CD4-positive, alpha-beta T cell treated with Interleukin-10 for 1 hour (primary cell): ENCODE data around the gene SYT17.
"Not testable (repeated sequence)": the region's sequence is repeated elsewhere in the genome, so short reads cannot be mapped to it uniquely, and the experiment has no call there.

ENCODE experiments used
- DNase-seq: peaks from one replicate; pipeline ENCODE4 v3.0.0-alpha.2; 2020

SYT17 gene

GRCh38 chr16:19175492-19176262, 7.6 kb downstream of the SYT17 start:
- no peak for DNase-seq

DNA sequence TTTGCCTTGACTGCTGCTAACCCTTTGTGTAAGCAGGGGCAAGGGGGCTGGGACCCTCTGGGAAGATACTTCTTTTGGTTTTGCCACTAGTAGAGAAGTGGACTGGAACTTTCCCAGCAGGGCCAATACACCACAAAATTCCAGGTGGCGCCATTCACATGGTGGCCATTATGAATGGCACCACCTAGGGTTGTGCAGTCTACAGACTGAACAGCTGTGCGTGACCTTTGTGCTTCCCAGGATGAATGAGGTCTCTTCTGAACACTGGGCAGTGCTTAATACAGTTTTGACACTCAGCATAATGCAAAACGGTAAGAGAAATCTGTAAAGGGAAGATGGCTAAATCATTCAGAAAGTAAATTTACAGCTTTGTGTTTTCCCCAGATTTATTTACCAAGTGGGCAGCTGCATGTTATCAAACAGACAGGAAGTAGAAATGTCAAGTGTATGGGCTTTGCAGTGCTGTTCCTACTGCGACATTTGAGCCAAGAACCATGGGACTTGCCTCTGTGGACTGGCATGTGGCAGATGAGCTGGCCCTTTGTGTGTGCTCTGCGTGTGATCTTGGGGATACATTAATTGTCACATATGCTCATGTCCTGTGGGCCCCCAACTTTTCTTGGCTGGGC, 9.2 kb downstream of the SYT17 start:
- DNase-seq: no peak

DNA sequence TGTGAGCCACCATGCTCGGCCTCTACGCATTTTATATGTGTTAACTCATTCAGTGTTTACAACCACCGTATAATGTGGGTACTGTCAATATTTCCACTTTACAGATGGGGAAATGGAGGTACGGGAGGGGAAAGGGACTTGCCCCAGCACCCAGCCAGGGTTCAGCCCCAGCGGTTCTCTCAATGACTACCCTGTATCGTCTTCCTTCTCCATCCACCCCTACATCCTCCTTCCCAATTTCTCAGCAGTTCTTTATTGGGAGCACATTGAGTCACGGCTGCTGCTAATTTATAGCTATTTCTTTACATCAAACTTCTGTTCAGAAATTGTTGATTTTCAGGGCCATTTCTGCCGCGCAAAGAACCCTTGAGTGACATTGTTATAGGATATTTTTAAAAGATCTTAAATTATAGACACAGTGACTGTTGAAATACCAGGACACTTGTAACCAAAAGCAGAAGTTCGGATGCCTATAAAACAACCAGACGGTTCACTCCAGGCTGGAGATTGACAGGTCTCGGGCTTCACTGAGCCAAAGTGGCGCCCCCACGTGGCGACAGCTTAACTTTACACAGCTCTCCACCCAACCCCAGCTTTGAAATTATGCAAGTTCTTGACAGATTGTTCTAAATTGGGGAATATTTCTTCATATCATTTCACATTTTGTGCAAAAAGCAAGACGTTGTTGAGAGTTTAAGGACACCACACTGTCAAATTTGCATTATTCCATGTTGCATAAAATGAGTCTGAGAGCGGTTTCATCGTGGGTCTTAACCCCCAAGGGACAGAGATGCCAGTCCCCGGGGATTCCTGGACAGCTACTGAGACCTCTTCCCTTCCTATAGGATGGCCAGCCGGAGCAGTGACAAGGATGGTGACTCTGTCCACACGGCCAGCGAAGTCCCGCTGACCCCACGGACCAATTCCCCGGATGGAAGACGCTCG, 11.8 kb downstream of the SYT17 start:
- peak; percentile 30 for DNase-seq

DNA sequence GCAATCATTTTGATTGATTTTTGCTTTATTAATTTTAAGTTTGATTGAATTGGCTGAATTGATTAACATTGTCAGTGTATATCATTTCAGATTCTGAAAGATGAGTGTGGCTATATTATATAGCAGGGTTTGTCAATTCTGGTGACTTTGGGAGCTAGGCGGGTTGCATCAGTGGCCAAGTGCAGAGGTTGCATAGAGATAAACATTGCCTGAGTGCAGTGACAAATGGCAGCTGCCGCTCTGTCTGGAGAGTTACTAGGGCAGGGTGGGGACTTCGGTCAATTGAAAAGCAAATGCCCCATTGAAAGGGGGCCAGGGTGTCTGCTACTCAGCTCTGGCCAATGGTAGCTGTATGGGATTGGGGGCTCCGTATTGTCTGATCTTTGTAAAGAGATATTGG, 12.7 kb downstream of the SYT17 start:
- DNase-seq: no peak

GRCh38 chr16:19182481-19182880, 14.4 kb downstream of the SYT17 start:
- no peak for DNase-seq

GRCh38 chr16:19183187-19183586, 15.1 kb downstream of the SYT17 start:
- DNase-seq: no peak

- no peak for DNase-seq
These were observed 16.9 kb downstream of the SYT17 start for GRCh38 chr16:19184823-19185509.

- no peak for DNase-seq
These were observed 17.4 kb downstream of the SYT17 start for GRCh38 chr16:19185510-19185851.

GRCh38 chr16:19186408-19186807, 18.4 kb downstream of the SYT17 start:
- no peak for DNase-seq

DNA sequence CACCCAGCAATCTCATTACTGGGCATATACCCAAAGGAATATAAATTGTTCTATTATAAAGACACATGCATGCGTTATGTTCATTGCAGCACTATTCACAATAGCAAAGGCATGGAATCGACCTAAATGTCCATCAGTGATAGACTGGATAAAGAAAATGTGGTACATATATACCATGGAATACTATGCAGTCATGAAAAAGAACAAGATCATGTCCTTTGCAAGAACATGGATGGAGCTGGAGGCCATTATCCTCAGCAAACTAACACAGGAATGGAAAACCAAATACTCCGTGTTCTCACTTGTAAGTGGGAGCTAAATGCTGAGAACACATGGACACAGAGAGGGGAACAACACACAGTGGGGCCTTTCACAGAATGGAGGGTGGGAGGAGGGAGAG, 19.9 kb downstream of the SYT17 start:
- DNase-seq: not testable (repeated sequence)

DNA sequence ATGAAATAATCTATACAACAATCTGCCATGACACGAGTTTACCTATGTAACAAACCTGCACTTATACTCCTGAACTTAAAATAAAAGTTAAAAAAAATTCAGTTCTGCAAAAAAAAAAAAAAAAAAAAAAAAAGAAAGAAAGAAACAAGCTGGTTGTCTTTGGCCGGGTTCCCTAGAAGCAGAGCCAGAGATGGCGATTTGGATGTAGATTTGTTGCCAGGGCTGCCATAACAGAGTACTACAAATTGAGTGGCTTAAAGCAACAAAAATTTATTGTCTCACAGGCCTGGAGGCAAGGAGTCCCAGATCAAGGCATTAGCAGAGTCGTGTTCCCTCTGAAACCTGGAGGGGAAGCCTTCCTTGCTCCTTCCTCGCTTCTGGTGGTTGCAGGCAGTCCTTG, 20.4 kb downstream of the SYT17 start:
- no peak for DNase-seq

- no peak for DNase-seq
These were observed 24.8 kb downstream of the SYT17 start for GRCh38 chr16:19192865-19193264.

DNA sequence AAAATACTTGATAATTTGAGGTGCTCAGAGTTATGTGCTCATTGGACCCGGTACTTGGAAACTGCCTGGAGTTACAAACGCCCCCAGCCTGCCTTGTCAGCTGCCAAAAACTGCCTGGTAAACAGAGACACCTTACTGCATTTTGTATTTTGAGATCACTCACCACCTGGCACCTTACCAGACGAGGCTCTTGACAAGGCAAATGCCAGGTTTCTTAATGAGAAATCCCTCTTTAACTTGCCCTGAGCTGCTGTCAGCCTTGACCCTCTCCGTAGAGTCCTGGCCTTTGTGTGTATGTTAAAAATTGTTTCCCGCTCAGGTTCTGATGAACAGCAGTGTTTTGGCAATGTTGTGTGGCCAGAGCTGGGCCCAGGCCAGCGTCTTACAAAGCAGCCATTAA, 28.8 kb downstream of the SYT17 start:
- no peak for DNase-seq

DNA sequence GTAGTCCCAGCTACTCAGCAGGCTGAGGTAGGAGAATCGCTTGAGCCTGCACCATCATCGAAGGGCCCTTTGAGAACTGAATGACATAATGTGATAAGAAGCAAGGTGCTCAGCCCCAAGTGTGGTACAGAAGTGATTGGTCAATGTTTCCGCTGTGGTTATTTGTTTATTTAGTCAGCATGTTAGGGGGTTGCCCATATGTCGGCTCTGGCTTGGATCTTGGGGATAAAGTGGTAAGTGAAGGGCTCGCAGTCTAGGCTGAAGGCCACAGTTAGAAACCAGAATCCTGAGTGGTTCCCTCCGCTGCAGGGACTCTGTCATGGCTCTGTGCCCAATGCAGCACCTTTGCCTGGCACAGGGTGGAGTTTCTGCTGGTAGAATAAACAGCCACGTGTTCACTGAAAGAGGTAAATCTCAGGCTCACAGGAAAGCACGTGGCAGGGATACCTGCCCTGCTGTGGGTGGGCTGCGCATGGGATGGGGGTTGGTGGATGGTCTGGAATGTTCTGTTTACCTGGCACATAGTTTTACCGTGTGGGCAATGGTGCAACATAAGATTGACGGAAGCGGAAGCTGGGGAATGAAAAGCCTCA, 35.4 kb downstream of the SYT17 start:
- no peak for DNase-seq

DNA sequence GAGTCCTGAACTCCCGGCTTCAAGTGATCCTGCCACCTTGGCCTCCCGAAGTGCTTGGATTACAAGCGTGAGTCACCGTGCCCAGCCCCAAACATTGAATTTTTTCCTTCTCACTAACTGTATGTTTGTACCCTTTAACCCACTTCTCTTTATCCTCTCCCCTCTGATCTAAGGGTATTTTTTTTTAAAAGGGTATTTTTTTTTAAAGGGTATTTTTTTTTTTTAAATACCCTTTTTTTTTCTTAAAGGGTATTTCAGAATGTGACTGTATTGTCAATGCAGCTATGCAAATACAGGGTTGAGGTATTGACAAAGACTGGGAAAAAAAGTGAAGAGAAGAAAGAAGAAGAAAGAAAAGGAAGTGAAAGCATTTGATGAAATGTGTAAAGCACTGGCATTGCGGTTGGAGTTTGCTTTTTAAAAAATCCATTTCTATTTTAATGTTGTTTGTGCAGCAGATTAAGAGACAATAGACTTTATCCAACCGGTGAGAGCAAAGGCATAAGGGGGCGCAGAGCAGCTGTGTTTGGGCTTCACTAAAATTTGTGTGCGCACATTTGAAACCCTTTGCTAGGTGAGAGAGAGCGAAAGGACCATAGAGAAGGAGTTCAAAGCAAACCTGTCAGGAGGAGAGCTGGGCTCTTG, 42.4 kb downstream of the SYT17 start:
- no peak for DNase-seq

DNA sequence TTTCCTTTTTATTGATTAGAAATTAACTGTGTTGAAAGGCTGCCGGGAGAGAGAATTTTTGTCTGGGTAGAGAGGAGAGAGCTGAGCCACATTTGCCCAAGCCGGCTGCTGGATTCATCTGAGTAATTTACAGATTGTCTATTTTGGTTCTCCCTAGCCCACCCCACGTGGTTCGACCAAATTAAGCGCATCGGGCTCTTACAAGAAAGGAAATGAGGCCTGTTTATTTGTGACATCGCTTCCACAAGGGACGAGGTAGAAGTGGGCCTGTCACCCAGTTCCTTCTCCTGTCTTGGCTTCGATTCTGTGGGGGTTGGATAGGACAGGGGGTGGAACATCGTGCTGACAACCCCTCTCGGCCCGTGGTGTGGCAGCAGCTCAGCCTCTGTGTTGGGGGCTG, 42.9 kb downstream of the SYT17 start:
- DNase-seq: no peak

DNA sequence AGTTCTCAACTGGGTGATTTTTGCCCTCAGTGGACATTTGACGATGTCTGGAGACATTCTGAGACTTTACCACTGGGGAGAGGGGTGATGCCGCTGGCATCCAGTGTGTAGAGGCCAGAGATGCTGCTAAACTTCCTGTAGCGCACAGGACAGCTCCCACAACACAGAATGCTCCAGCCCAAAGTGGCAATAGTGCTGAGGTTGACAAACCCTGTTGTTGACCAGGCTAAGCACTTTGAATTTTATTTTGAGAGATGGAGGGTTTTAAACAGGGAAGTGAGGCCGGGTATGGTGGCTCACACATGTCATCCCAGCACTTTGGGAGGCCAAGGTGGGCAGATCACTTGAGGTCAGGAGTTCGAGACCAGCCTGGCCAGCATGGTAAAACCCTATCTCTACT, 44.0 kb downstream of the SYT17 start:
- no peak for DNase-seq

GRCh38 chr16:19213885-19214284, 45.8 kb downstream of the SYT17 start:
- DNase-seq: no peak

DNA sequence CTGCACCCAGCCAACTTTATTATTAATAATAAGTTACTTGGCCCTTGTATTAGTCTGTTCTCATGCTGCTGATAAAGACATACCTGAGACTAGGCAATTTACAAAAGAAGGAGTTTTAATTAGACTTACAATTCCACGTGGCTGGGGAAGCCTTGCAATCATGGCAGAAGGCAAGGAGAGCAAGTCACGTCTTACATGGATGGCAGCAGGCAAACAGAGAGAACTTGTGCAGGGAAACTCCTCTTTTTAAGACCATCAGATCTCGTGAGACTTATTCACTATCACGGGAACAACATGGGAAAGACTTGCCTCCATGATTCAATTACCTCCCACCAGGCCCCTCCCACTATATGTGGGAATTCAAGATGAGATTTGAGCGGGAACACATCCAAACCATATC, 47.7 kb downstream of the SYT17 start:
- no peak for DNase-seq

DNA sequence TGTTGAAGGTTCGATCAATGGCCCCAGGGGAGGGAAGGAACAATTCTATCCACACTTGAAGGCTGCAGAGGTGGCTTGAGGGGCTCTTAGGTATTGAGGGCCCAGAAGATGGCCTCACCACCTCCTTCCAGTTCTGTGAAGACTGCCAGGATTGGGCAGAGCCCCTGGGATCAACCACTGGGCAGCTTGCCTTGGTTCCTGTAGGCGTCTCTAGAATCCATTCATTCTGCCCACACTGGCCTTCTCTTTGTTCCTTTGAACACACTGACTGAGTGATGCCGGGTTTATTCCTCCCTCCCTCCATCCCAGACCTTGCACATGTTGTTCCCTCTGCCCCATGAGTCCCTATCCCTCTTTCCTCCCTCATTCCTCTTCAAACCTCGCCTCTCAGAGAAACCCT, 50.5 kb downstream of the SYT17 start:
- no peak for DNase-seq

- DNase-seq: no peak
These were observed 51.8 kb downstream of the SYT17 start for GRCh38 chr16:19219836-19220235.
